Fibroblast of the conjunctiva (primary cell): ENCODE data around the gene RANBP17.

Experiments
- DNase-seq: peaks from one replicate; pipeline ENCODE4 v3.0.0-alpha.2; 2010; ENCODE audit warnings: low read depth

Gene RANBP17

DNA sequence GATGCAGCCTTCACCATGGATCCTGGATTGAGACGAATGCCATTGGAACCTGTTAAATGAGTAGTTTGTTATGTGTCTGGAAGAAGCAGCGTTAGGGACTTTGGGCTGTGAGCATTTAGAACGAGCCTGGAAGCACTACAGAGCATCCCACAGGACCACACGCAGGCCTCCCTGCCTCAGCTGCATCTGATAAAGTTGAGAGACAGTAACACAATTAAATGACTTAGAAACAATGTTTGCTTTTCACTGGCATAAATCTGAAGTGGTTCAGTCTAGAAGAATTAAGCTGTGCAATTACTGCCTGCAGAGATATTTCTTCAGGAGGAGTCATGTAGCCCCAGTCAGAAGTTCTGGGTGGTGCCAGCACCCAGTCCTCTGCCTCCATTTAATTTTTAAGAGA is 437.4 kb downstream of the RANBP17 start:
- no peak for DNase-seq

DNA sequence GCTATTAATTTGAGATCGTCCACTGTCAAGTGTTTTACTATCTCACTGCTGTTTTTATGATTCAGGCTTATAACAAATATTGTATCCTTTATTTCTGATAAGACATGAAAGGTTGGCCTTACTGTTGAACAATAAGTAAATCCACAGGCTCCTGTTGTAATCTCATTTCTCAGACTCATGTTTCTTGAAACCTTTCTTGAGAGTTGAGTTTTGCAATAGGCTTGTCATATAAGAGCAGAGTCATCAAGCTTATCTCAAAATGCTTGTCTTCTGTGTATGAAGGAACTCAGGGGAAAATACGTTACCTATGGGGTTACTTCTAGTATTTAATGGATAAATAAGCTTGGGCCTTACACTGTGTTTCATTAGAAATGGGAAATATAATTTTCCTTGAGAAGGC is 438.0 kb downstream of the RANBP17 start:
- DNase-seq, result no peak

- no peak for DNase-seq
Observed at GRCh38 chr5:171300358-171300757, 438.5 kb downstream of the RANBP17 start.

- DNase-seq, result no peak
Observed at GRCh38 chr5:171306166-171306565, 444.3 kb downstream of the RANBP17 start.

- no peak for DNase-seq
Observed at GRCh38 chr5:171306781-171307591, 445.2 kb downstream of the RANBP17 start.

GRCh38 chr5:171307789-171308452 is 446.1 kb downstream of the RANBP17 start:
- no peak for DNase-seq

DNA sequence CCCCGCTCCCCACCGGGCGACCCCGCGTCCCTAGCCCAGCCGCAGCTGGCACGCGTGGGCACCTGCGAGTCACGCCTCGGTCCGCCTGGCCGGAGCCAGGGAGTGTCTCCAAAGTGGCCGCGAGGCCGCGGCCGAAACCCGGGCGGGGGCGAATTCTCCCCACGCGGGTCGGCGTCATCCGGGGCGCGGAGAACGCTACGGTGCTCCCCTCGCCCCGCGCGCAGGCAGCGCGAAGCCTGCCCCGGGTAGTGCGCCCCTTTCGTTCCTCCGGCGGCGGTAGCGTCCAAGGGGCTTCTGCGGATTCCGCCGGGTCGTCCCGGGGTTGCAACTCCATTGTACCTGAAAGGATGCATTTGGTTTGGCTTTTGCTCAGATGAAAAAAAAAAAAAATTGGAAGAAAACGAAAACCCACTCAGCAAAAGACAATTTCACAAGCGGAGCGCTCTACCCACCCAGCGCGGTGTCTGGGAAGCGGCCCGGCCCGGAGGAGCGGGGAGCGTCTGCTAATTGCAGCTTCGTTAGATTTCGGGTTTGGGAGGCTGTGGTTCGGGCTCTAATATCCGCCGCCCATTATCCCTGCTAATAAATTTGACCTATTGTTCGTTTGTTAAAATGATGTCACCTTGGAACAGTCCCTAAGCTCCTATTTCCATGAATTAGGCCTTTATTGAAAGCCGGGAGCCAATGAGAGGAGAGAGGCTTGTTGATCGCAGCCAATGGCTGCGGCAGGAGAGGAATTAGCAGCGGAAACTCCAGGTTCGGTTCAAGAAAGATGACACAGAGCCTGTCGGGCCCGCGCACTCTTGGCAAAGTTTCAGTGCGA is 446.8 kb downstream of the RANBP17 start, which contains the start of gene TLX3:
Gene TLX3 (plus strand): TSS at position 796 of the 823 bp plus-strand sequence. CDS start 118 bp downstream, outside the sequence.
- no peak for DNase-seq

DNA sequence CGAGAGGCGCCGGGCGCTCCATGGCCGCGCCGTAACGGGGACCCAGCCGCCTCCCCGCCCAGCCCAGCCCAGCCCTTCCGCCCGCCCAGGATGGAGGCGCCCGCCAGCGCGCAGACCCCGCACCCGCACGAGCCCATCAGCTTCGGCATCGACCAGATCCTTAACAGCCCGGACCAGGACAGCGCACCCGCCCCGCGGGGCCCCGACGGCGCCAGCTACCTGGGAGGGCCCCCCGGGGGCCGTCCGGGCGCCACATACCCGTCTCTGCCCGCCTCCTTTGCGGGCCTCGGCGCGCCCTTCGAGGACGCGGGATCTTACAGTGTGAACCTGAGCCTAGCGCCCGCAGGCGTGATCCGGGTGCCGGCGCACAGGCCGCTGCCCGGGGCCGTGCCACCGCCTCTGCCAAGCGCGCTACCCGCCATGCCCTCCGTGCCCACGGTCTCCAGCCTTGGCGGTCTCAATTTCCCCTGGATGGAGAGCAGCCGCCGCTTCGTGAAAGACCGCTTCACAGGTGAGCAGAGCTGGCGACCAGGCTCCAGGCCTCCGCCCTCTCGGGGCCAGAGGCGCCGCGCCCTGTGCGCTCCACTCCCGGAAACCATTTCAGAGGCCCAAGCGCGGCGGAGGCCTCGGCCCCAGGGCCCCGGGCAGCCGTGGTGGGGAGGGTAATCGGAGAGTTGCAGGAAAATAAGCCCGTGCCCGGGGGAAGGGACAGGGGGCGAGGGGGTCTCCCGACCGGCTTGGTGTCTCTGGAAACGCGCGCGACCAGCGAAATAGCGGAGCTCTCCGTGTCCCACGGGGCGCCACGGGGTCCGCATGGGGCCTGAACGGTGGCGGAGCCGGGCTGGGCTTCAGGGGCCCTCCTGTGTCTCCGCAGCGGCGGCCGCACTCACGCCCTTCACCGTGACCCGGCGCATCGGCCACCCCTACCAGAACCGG is 447.7 kb downstream of the RANBP17 start:
- no peak for DNase-seq

DNA sequence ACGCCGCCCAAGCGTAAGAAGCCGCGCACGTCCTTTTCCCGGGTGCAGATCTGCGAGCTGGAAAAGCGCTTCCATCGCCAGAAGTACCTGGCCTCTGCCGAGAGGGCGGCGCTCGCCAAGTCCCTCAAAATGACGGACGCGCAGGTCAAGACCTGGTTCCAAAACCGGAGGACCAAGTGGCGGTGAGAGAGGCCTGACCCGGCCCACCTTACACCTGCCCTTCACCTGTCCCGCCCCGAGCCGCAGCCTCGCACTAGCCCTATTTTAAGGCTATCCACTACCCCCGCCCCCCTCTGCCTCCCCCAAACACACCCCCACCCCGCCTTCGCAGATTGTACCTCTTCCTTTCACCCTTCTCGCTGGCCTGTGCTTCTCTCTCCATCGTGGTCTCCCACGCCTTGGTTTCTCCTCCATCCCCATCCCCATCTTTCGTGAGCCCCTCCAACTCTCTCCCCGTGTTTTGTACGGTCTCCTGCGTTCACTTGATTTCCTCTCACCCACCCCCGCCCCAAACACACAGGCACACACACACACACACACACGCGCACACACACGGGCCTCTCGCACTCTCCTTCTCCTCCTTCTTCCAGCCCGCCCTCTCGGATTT is 448.5 kb downstream of the RANBP17 start:
- no peak for DNase-seq

DNA sequence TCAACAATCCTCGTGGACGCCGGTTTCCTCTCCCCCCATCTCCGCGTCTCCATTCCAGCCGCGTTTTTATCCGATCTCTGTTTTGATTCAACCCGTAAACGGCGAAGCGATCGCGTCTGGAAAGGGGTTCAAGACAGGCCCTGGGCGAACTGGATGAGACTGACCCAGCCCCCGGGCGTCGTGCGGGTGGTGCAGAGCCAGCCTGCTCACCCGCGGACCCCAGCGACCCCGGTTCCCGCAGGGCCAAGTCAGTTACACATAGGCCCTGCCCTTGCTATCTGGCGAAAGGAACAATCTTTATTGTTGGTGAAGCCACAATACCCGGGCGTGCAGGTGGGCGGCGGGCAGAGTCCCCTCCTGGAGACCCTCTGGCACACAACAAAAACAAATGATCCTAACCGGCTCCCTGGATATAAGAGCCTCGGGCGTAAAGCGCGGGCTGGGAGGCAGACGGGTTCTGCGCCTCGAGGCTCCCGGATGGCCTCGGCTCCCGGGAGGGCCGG is 449.1 kb downstream of the RANBP17 start:
- no peak for DNase-seq

- no peak for DNase-seq
Observed at GRCh38 chr5:171311322-171312077, 449.7 kb downstream of the RANBP17 start.

GRCh38 chr5:171312129-171312974 is 450.5 kb downstream of the RANBP17 start:
- DNase-seq, result no peak

GRCh38 chr5:171313481-171314206 is 451.8 kb downstream of the RANBP17 start:
- no peak for DNase-seq

DNA sequence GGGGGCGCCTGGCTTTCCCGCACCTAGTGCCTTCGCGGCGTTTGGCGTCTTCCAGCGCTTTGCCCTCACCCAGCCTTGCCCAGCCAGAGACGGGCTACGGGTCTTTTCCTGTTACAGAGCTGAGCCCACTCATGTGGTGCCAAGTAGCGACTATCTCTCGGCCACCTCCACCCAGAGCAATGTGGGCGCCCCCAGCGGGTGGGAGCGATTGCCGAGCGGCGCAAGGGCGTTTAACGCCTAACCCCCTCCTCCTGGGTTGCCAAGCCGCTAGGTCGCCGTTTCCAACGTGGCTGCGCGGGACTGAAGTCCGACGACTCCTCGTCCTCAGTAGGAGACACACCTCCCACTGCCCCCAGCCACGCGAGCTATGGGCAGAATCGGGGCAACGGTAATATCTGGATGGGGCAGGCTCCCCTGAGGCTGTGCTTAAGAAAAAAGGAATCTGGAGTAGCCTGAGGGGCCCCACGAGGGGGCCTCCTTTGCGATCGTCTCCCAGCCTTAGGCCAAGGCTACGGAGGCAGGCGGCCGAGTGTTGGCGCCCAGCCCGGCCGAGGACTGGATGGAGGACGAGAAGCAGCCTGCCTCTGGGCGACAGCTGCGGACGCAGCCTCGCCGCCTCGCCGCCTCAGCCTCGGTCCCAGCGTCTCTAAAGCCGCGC is 453.0 kb downstream of the RANBP17 start:
- no peak for DNase-seq

GRCh38 chr5:171315386-171315891 is 453.6 kb downstream of the RANBP17 start:
- DNase-seq, result no peak

DNA sequence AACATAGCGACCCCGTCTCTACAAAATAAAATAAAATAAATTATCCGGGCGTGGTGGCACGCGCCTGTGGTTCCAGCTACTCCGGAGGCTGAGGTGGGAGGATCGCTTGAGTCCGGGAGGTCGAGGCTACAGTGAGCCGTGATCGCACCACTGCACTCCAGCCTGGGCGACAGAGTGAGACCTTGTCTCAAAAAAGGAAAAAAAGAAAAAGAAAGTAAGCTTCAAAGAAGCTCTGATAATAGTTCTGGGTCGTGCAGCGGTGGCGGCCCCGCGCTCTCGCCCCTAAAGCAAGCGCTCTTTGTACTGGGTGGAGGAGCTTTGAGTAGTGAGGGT is 454.1 kb downstream of the RANBP17 start:
- DNase-seq, result no peak

GRCh38 chr5:171316258-171317121 is 454.7 kb downstream of the RANBP17 start:
- DNase-seq, result no peak
